OCI-LY7 (cell line): ENCODE data around the gene RAMP1. TPM values are rescaled to one million over a fixed set of nuclear protein-coding genes. Genes with fewer than 3 reads are reported as not detected.

Source experiments
- BruUV-seq: library from RNA; stranded (reverse); fragments of 400-500 nt; replicated peaks from 2 replicates; lab custom pipeline; 2021; lab: Mats Ljungman, UMichigan
- CTCF ChIA-PET: fragments of 300-600 bp; sonication (Branson Sonifier 250); formaldehyde crosslinking; loops from one replicate; lab custom pipeline; 2022; ENCODE audit warnings: antibody characterized with exemption; ENCODE audit not compliant: unreplicated experiment; lab: Charles Lee
- POLR2A ChIA-PET: fragments of 300-600 bp; sonication (Branson Sonifier 250); formaldehyde crosslinking; loops from one replicate; lab custom pipeline; 2022; ENCODE audit warnings: antibody characterized with exemption; lab: Charles Lee
- DNase-seq: peaks from one replicate; pipeline ENCODE4 v3.0.0-alpha.2; 2015; ENCODE audit warnings: low spot score
- H2AFZ ChIP-seq: fragments of 200-600 bp; sonication (generic), shearing (Covaris generic); 2 replicates; pipeline ENCODE4 v1.6.1; 2014; ENCODE audit warnings: mild to moderate bottlenecking, antibody characterized with exemption, low read length, moderate library complexity
- H3K27ac ChIP-seq: fragments of 200-600 bp; sonication (generic); 2 replicates; pipeline ENCODE4 v1.5.1; 2014; ENCODE audit warnings: mixed run types, low read depth, mild to moderate bottlenecking, moderate library complexity, low read length, inconsistent platforms; ENCODE audit not compliant: poor library complexity, severe bottlenecking
- H3K36me3 ChIP-seq: fragments of 200-600 bp; sonication (generic); 2 replicates; pipeline ENCODE4 v1.6.1; 2014; ENCODE audit warnings: mild to moderate bottlenecking, antibody characterized with exemption, low read length, moderate library complexity, mixed read lengths; ENCODE audit not compliant: insufficient read depth
- H3K4me1 ChIP-seq: fragments of 200-600 bp; sonication (generic); 2 replicates; pipeline ENCODE4 v1.5.1; 2014; ENCODE audit warnings: mild to moderate bottlenecking, low read length; ENCODE audit not compliant: insufficient read depth, poor library complexity, severe bottlenecking
- H3K4me2 ChIP-seq: fragments of 200-600 bp; sonication (generic); 2 replicates; pipeline ENCODE4 v1.6.1; 2014; ENCODE audit warnings: mild to moderate bottlenecking, low read length
- H3K4me3 ChIP-seq: fragments of 200-600 bp; sonication (generic); 2 replicates; pipeline ENCODE4 v1.5.1; 2014; ENCODE audit warnings: mild to moderate bottlenecking, low read depth, low read length; ENCODE audit not compliant: poor library complexity, severe bottlenecking
- H3K79me2 ChIP-seq: fragments of 200-600 bp; sonication (generic); 2 replicates; pipeline ENCODE4 v1.6.1; 2016; ENCODE audit warnings: low read depth, mild to moderate bottlenecking, low read length, moderate library complexity, mixed read lengths; ENCODE audit not compliant: insufficient read depth
- H3K9me2 ChIP-seq: fragments of 200-600 bp; sonication (generic); 2 replicates; pipeline ENCODE4 v1.6.1; 2016; ENCODE audit warnings: mild to moderate bottlenecking, low read length, mixed read lengths; ENCODE audit not compliant: insufficient read depth
- H3K9me3 ChIP-seq: fragments of 200-600 bp; sonication (generic); 2 replicates; pipeline ENCODE4 v1.6.1; 2014; ENCODE audit warnings: mild to moderate bottlenecking, mixed run types, low read length, mixed read lengths
- H4K20me1 ChIP-seq: fragments of 200-600 bp; sonication (generic); 2 replicates; pipeline ENCODE4 v1.6.1; 2014; ENCODE audit warnings: mild to moderate bottlenecking, antibody characterized with exemption, low read length, moderate library complexity, mixed read lengths; ENCODE audit not compliant: insufficient read depth
- CTCF ChIP-seq: fragments of 200-600 bp; sonication (generic); conservative IDR thresholded peaks from 2 replicates; pipeline ENCODE4 v1.5.1; 2014; ENCODE audit warnings: mild to moderate bottlenecking, antibody characterized with exemption, low read length, moderate library complexity, mixed read lengths
- EZH2phosphoT487 ChIP-seq: fragments of 200-600 bp; sonication (generic); IDR thresholded peaks from 2 replicates; pipeline ENCODE4 v1.6.1; 2018; ENCODE audit warnings: low read depth, borderline replicate concordance, mild to moderate bottlenecking, mixed run types, antibody characterized with exemption, low read length, moderate library complexity, mixed read lengths
- intact Hi-C: fragments of 100-400 bp; cut with micrococcal nuclease; formaldehyde crosslinking; loops from one replicate; pipeline ENCODE4 v1.10.0; 2022; ENCODE audit not compliant: unreplicated experiment
- total RNA-seq, 2 experiments: library from RNA; depleted of rRNA in 1 of 2; stranded (reverse); fragments of >200 nt in 1 of 2; shearing (Covaris generic) in 1 of 2; gene quantifications; 2 replicates each; pipeline ENCODE4 v1.2.3, GENCODE V29; 2014 to 2022

Gene RAMP1
- total RNA-seq, 2 experiments from 2014 or later, result not detected

GRCh38 chr2:237873421-237873831 is 14.0 kb downstream of the RAMP1 start:
- intact Hi-C loops, result no loop called here
- H3K79me2 ChIP-seq, result no peaks in the 10 kb centered on the region
- CTCF ChIA-PET, result no interaction called here

DNA sequence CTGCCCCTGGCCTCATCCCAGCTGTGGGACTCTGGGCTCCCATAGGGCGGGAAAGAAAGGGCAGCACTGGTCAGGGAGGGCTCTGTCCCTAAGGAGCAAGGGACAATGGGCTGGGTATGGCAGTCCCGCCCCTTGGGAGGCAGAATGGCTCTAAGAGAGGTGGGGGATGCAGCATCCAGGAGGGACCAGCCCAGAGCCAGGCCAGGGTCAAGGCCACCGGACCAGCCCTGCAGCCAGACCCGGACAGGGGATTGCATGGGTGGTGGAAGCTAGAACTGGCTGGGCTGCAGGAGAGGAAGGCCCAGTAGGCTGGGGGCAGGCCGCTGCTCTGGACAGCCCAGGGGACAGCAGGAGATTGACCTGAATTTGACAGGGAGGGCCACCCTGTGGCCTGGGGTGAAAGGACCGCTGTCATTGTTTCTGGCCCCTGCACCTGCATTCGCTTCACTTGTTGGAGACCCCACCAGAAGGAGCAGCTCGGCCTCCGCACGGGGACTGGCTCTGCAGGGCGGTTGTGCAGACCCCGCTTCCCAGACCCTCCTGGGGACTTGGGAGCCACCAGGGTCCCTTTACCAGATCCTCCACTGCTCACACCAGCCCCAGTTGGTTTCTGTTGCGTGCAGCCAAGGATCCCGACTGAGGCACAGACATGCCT is 14.6 kb downstream of the RAMP1 start:
- CTCF ChIA-PET, result no interaction called here
- TF ChIP-seq EZH2phosphoT487, result no peak
- no peak for TF ChIP-seq CTCF
- no peaks in the 10 kb centered on the region for H3K79me2 ChIP-seq
- no peaks in the 10 kb centered on the region for H3K36me3 ChIP-seq
- no peak overlapping the region for H3K4me3 ChIP-seq
- no TSS peak for BruUV-seq
- no peak overlapping the region for H3K27ac ChIP-seq
- H3K9me2 ChIP-seq, result no peaks in the 10 kb centered on the region
- DNase-seq, result no peak
- H3K9me3 ChIP-seq, result no peaks in the 10 kb centered on the region
- no peak overlapping the region for H2AFZ ChIP-seq
- H3K4me1 ChIP-seq, result no peaks in the 10 kb centered on the region
- H4K20me1 ChIP-seq, result no peaks in the 10 kb centered on the region
- intact Hi-C loops, result no loop called here
- POLR2A ChIA-PET, result no interaction called here
- H3K4me2 ChIP-seq, result no peak overlapping the region

More at GRCh38 chr2:237873421-237873831, 14.0 kb downstream of the RAMP1 start:
- TF ChIP-seq EZH2phosphoT487, result no peak
- TF ChIP-seq CTCF, result no peak
- BruUV-seq, result no TSS peak
- no peaks in the 10 kb centered on the region for H3K9me2 ChIP-seq
- H3K9me3 ChIP-seq, result no peaks in the 10 kb centered on the region
- H3K36me3 ChIP-seq, result no peaks in the 10 kb centered on the region
- no peak overlapping the region for H3K27ac ChIP-seq
- POLR2A ChIA-PET, result no interaction called here
- H4K20me1 ChIP-seq, result no peaks in the 10 kb centered on the region
- H3K4me2 ChIP-seq, result no peak overlapping the region
- DNase-seq, result no peak
- H3K4me3 ChIP-seq, result no peak overlapping the region
- H2AFZ ChIP-seq, result no peak overlapping the region
- H3K4me1 ChIP-seq, result no peaks in the 10 kb centered on the region

DNA sequence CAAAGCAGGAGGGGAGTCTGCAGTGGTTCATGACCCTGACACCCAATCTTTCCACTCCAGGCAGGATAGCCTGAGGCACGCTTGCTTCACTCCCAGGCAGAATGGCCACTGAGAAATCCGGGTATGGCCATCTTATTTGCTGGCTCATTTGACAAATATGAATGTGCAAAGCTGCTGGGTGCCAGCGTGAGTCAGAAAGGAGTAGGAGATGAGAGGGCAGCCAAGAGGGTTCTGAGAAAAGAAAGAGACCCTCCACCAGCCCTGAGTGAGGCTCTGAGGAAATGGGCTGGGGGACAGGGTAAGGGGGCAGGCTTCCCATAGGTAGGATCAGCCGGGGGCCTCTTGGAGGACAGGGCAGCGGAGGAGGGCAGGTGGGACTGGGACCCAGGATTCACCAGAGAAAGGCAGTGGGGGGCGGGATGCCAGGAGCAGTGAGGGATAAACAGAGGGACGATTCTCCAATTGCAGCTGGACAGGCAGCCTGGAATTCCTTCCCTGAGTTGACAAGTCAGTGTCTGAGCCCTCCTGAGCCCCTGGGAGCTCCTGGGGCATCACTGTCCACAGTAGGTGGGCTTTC is 15.2 kb downstream of the RAMP1 start:
- Histone ChIP-seq H3K36me3 (no peaks in the 10 kb centered on the region), H3K4me1 (no peaks in the 10 kb centered on the region), H3K4me3 (no peak overlapping the region), H3K27ac (no peak overlapping the region), H3K9me2 (no peaks in the 10 kb centered on the region), H3K4me2 (no peak overlapping the region), H4K20me1 (no peaks in the 10 kb centered on the region), H3K79me2 (no peaks in the 10 kb centered on the region), H3K9me3 (no peaks in the 10 kb centered on the region), H2AFZ (no peak overlapping the region)
- intact Hi-C loops, result no loop called here
- DNase-seq, result no peak
- ChIA-PET CTCF (no interaction called here), POLR2A (no interaction called here)
- no TSS peak for BruUV-seq
- no peak for TF ChIP-seq EZH2phosphoT487
- TF ChIP-seq CTCF, result no peak
